Endodermal cell (in vitro differentiated cells): Measurements from ENCODE around the gene CORT. TPM values are rescaled to one million over a fixed set of nuclear protein-coding genes. Genes with fewer than 3 reads are reported as not detected.

ENCODE experiments used
- DNase-seq: peaks from one replicate; pipeline ENCODE4 v3.0.0-alpha.2; 2017
- H3K27ac ChIP-seq: 2 replicates; pipeline ENCODE4 v1.5.1; 2013; ENCODE audit warnings: mild to moderate bottlenecking, low read depth, low read length, moderate library complexity
- H3K27me3 ChIP-seq: 2 replicates; pipeline ENCODE4 v1.6.1; 2013; ENCODE audit warnings: mild to moderate bottlenecking, low read length, moderate library complexity; ENCODE audit not compliant: insufficient read depth, control insufficient read depth, poor library complexity, severe bottlenecking
- H3K36me3 ChIP-seq: 2 replicates; pipeline ENCODE4 v1.7.0; 2013; ENCODE audit warnings: mild to moderate bottlenecking, low read length, moderate library complexity; ENCODE audit not compliant: control insufficient read depth, insufficient read depth
- H3K4me1 ChIP-seq: one replicate; pipeline ENCODE4 v1.7.0; 2013; ENCODE audit warnings: low read length; ENCODE audit not compliant: control insufficient read depth, insufficient read depth
- H3K4me3 ChIP-seq: 2 replicates; pipeline ENCODE4 v1.5.1; 2013; ENCODE audit warnings: mild to moderate bottlenecking, low read length, moderate library complexity
- H3K9ac ChIP-seq: 2 replicates; pipeline ENCODE4 v1.6.1; 2013; ENCODE audit warnings: mild to moderate bottlenecking, low read length, moderate library complexity; ENCODE audit not compliant: poor library complexity, severe bottlenecking; ENCODE audit errors: extremely low read depth
- H3K9me3 ChIP-seq: 2 replicates; pipeline ENCODE4 v1.6.1; 2013; ENCODE audit warnings: mild to moderate bottlenecking, low read length, moderate library complexity; ENCODE audit not compliant: control insufficient read depth
- H3K27ac Mint-ChIP-seq: 2 replicates; pipeline ENCODE4 v1.8.0; 2020; ENCODE audit warnings: mixed read lengths
- H3K27me3 Mint-ChIP-seq: 2 replicates; pipeline ENCODE4 v1.8.0; 2021; ENCODE audit warnings: mild to moderate bottlenecking, mixed read lengths; ENCODE audit not compliant: insufficient read depth
- H3K36me3 Mint-ChIP-seq: 2 replicates; pipeline ENCODE4 v1.8.0; 2020; ENCODE audit warnings: low read depth, mixed read lengths
- H3K4me1 Mint-ChIP-seq: 2 replicates; pipeline ENCODE4 v1.8.0; 2020; ENCODE audit warnings: mixed read lengths
- H3K4me3 Mint-ChIP-seq: 2 replicates; pipeline ENCODE4 v1.8.0; 2020; ENCODE audit warnings: mild to moderate bottlenecking, moderate library complexity, mixed read lengths
- H3K9me3 Mint-ChIP-seq: 2 replicates; pipeline ENCODE4 v1.8.0; 2020; ENCODE audit warnings: mild to moderate bottlenecking, mixed read lengths
- WGBS, 2 experiments: methylation state at CpG; one replicate each; pipeline versions ENCODE4 v1.1.5 to v1.1.7; 2013; ENCODE audit warnings: missing lambda C conversion rate in 2 of 2, mixed read lengths in 1 of 2; ENCODE audit not compliant: insufficient coverage in 1 of 2, insufficient read length in 1 of 2; 5-methylcytosine and 5-hydroxymethylcytosine counted together
- total RNA-seq, 2 donors: library from RNA; stranded (reverse); fragmentation: NEBNext Ultra II Directional in 1 of 2; extraction: Animal tissue kit (Norgen Biotek cat#: 25700) in 1 of 2; gene quantifications; 2 replicates in 1 of 2; 3 replicates in 1 of 2; pipeline ENCODE4 v1.2.1, GENCODE V29; 2021
- TF ChIP-seq, protein P1 (sequence below): fragments of 200-600 bp; sonication (generic); conservative IDR thresholded peaks from 2 replicates; pipeline ENCODE4 v1.5.0; 2021; ENCODE audit warnings: antibody characterized with exemption, mild to moderate bottlenecking

Gene CORT
- total RNA-seq, 2 donors from 2014 or later = 0.53 to 1.3 TPM

DNA sequence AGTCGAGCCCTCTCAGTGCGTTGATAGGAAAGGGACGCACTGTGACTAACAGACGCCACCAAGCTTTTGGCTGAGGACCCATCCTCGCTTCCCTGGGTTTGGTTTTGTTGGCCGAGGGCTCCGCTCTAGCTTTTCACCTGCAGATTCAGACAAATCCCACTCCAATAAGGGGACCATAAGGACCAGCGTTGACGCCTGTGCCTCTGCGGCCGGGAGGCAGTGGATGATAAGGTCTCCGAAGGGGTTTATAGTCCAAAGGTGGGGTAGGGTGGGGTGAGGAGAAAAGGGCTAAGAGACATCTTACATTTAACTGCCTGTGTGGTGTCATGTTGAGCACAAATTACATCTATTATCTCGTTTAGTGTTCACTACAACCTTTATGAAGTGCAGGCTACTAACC lies 25.7 kb downstream of the CORT start:
- no peaks in the 10 kb centered on the region for H3K9me3 Mint-ChIP-seq

DNA sequence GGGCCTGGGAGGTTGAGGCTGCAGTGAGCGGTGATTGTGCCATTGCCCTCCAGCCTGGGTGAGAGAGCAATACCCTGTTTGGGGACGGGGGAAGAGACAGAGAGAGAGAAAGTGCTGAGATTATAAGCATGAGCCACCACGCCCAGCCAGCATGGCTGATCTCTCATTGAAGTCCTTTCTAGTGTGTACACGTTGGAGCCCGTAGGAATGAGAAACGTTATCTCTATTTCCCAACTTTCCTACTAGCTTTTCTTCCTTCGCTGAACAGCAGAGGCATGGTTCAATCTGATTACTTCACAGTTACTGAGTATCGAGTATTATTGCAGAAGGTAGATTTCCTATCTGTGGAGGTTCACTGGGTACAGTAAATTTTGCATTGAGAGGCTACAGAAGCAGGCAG lies 29.5 kb downstream of the CORT start:
- Mint-ChIP-seq H3K9me3 (no peaks in the 10 kb centered on the region), H3K4me3 (no peak overlapping the region), H3K27ac (no peak overlapping the region), H3K4me1 (peaks cover 7% of the 10 kb centered on the region), H3K36me3 (peaks cover 4% of the 10 kb centered on the region), H3K27me3 (no peaks in the 10 kb centered on the region)
- Histone ChIP-seq H3K9ac (no peak overlapping the region), H3K4me1 (peaks cover 6% of the 10 kb centered on the region), H3K9me3 (no peaks in the 10 kb centered on the region), H3K4me3 (no peak overlapping the region), H3K27me3 (no peaks in the 10 kb centered on the region), H3K36me3 (peaks cover 7% of the 10 kb centered on the region), H3K27ac (no peak overlapping the region)
- no peak for DNase-seq
- WGBS, 2 experiments = 84 to 85% methylated on average over 8 of the region's 8 CpGs
- TF ChIP-seq, protein P1, sequence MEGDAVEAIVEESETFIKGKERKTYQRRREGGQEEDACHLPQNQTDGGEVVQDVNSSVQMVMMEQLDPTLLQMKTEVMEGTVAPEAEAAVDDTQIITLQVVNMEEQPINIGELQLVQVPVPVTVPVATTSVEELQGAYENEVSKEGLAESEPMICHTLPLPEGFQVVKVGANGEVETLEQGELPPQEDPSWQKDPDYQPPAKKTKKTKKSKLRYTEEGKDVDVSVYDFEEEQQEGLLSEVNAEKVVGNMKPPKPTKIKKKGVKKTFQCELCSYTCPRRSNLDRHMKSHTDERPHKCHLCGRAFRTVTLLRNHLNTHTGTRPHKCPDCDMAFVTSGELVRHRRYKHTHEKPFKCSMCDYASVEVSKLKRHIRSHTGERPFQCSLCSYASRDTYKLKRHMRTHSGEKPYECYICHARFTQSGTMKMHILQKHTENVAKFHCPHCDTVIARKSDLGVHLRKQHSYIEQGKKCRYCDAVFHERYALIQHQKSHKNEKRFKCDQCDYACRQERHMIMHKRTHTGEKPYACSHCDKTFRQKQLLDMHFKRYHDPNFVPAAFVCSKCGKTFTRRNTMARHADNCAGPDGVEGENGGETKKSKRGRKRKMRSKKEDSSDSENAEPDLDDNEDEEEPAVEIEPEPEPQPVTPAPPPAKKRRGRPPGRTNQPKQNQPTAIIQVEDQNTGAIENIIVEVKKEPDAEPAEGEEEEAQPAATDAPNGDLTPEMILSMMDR = no peak

More for the DNA sequence above, 25.7 kb downstream of the CORT start:
- Histone ChIP-seq H3K9me3 (no peaks in the 10 kb centered on the region), H3K4me3 (peak overlapping the region; percentile 95), H3K27me3 (no peaks in the 10 kb centered on the region), H3K4me1 (peaks cover 6% of the 10 kb centered on the region), H3K27ac (no peak overlapping the region), H3K9ac (peak overlapping the region; percentile 66), H3K36me3 (peaks cover 4% of the 10 kb centered on the region)
- no peak for DNase-seq
- TF ChIP-seq, protein P1 = no peak
- Mint-ChIP-seq H3K4me1 (peaks cover 7% of the 10 kb centered on the region), H3K27ac (peak overlapping the region; percentile 97), H3K4me3 (peak overlapping the region; percentile 94), H3K27me3 (no peaks in the 10 kb centered on the region), H3K36me3 (peaks cover 3% of the 10 kb centered on the region)
- 0 to 3% methylated on average over 5 to 13 of the region's 13 CpGs for WGBS, 2 experiments

DNA sequence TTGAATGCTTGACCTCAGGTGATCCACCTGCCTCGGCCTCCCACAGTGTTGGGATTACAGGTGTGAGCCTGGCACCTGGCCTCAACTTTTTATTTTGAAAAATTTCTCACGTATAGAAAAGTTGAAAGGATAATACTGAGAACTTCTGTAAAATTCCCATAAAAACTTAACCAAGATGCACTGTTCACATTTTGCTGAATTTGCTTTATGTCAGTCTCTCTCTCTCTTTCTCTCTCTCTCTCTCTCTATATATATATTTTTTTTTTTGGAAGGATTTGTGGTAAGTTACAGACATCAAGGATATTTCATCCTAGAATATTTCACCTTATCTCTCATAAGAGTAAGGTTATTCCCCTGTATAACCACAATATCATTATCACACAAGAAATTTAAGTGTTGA lies 30.8 kb downstream of the CORT start:
- no peaks in the 10 kb centered on the region for H3K27me3 Mint-ChIP-seq
- H3K4me3 Mint-ChIP-seq = no peak overlapping the region
- Histone ChIP-seq H3K9me3 (no peaks in the 10 kb centered on the region), H3K27ac (no peak overlapping the region), H3K4me1 (peaks cover 6% of the 10 kb centered on the region), H3K36me3 (peaks cover 7% of the 10 kb centered on the region), H3K9ac (no peak overlapping the region), H3K4me3 (no peak overlapping the region), H3K27me3 (no peaks in the 10 kb centered on the region)
- WGBS, 2 experiments = 99% methylated on average over 2 of the region's 2 CpGs; no CpG with 5 or more reads in 1 of the 2 experiments
- DNase-seq = no peak
- peaks cover 10% of the 10 kb centered on the region for H3K36me3 Mint-ChIP-seq
- H3K27ac Mint-ChIP-seq = no peak overlapping the region
- TF ChIP-seq, protein P1 = no peak
- H3K9me3 Mint-ChIP-seq = no peaks in the 10 kb centered on the region
- peaks cover 7% of the 10 kb centered on the region for H3K4me1 Mint-ChIP-seq
